Measurements from ENCODE around the gene SPSB1. TPM values are rescaled to one million over a fixed set of nuclear protein-coding genes. Genes with fewer than 3 reads are reported as not detected.

Gene SPSB1
- total and polyA plus RNA-seq, 2 donors from 2014 or later = 12.7 to 25.9 TPM

DNA sequence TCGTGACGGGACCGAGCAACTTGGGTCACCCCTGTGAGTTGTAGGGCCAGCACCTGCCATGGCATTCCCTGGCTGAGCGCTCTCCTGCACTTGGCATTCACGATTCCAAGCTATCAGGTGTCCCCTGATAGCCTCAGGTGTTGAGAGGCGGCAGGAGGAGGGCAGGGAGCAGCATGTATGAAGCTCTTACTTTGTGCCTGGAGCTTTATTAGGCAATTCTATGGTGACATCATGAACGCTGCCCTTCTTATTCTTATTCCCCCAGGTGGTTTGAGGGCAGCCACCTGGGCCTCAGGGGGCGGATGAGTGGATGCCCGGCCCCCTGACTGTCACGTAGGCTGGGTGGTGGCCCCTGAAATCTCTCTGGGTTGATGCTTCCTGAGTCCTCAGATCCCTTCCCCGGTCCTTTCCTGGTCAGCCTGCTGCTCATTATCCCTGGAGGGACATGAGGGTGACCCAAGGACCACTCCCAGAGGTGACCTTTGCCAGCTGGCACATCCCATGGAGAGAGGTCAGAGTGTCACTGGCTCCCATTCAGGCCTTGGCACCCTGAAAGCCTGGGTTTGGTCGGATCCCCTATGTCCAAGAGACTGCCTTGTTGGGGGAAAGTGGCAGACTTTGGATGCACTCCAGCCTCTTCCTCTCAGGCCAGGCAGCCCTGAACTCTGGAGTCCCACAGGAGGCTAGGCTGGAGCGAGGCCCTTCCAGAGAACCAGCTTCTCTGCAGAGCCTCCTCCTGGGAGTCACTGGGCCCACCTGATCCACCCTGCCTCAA lies 51.9 kb downstream of the SPSB1 start:
- Histone ChIP-seq H3K27ac (ENCODE audit: low read depth in 2 of 2, low read length in 2 of 2) (no peak overlapping the region), H3K9ac (ENCODE audit: low read length in 3 of 3) (no peak overlapping the region), H3K36me3 (ENCODE audit: control insufficient read depth in 2 of 3, insufficient read depth in 3 of 3, low read length in 3 of 3) (no peaks in the 10 kb centered on the region), H3K4me3 (ENCODE audit: low read length in 3 of 3) (no peak overlapping the region), H3K9me3 (ENCODE audit: control insufficient read depth in 2 of 3, insufficient read depth in 1 of 3, low read length in 3 of 3) (peaks cover 0 to 5% (median 0%) of the 10 kb centered on the region in 3 donors), H3K27me3 (ENCODE audit: control insufficient read depth, insufficient read depth, low read length) (no peaks in the 10 kb centered on the region), H3K4me1 (ENCODE audit: control insufficient read depth in 2 of 3, insufficient read depth in 2 of 3, low read depth in 1 of 3, low read length in 3 of 3) (peaks cover 0 to 12% (median 3%) of the 10 kb centered on the region in 3 donors)
- no peak for TF ChIP-seq CTCF (IDR thresholded peaks at IDR 0.05; ENCODE audit: borderline replicate concordance, extremely low read depth, insufficient read depth)
- no peak for FAIRE-seq
- intact Hi-C loops (cut with DNase I) = no loop called here
- DNase-seq = no peak

- Histone ChIP-seq H3K9ac (ENCODE audit: low read length in 3 of 3) (no peak overlapping the region), H3K9me3 (ENCODE audit: control insufficient read depth in 2 of 3, insufficient read depth in 1 of 3, low read length in 3 of 3) (peaks cover 0 to 5% (median 0%) of the 10 kb centered on the region in 3 donors), H3K27me3 (ENCODE audit: control insufficient read depth, insufficient read depth, low read length) (no peaks in the 10 kb centered on the region), H3K27ac (ENCODE audit: low read depth in 2 of 2, low read length in 2 of 2) (no peak overlapping the region), H3K36me3 (ENCODE audit: control insufficient read depth in 2 of 3, insufficient read depth in 3 of 3, low read length in 3 of 3) (no peaks in the 10 kb centered on the region), H3K4me1 (ENCODE audit: control insufficient read depth in 2 of 3, insufficient read depth in 2 of 3, low read depth in 1 of 3, low read length in 3 of 3) (peaks cover 0 to 13% (median 6%) of the 10 kb centered on the region in 3 donors), H3K4me3 (ENCODE audit: low read length in 3 of 3) (no peak overlapping the region)
- TF ChIP-seq CTCF (IDR thresholded peaks at IDR 0.05; ENCODE audit: borderline replicate concordance, extremely low read depth, insufficient read depth) = no peak
- FAIRE-seq (no peak), DNase-seq (no peak)
- intact Hi-C loops (cut with DNase I) = no loop called here
Observed at GRCh38 chr1:9345471-9345870, 52.8 kb downstream of the SPSB1 start.

- Histone ChIP-seq H3K9ac (ENCODE audit: low read length in 3 of 3) (no peak overlapping the region), H3K36me3 (ENCODE audit: control insufficient read depth in 2 of 3, insufficient read depth in 3 of 3, low read length in 3 of 3) (no peaks in the 10 kb centered on the region), H3K27ac (ENCODE audit: low read depth in 2 of 2, low read length in 2 of 2) (no peak overlapping the region), H3K9me3 (ENCODE audit: control insufficient read depth in 2 of 3, insufficient read depth in 1 of 3, low read length in 3 of 3) (peaks cover 0 to 5% (median 0%) of the 10 kb centered on the region in 3 donors), H3K27me3 (ENCODE audit: control insufficient read depth, insufficient read depth, low read length) (no peaks in the 10 kb centered on the region), H3K4me1 (ENCODE audit: control insufficient read depth in 2 of 3, insufficient read depth in 2 of 3, low read depth in 1 of 3, low read length in 3 of 3) (peaks cover 0 to 11% (median 6%) of the 10 kb centered on the region in 3 donors), H3K4me3 (ENCODE audit: low read length in 3 of 3) (no peak overlapping the region)
- FAIRE-seq (no peak), DNase-seq (no peak)
- no peak for TF ChIP-seq CTCF (IDR thresholded peaks at IDR 0.05; ENCODE audit: borderline replicate concordance, extremely low read depth, insufficient read depth)
- intact Hi-C loops (cut with DNase I) = no loop called here
Observed at GRCh38 chr1:9345922-9346321, 53.2 kb downstream of the SPSB1 start.

All from kidney (tissue), 14 donors.